Measurements from ENCODE around the gene GPATCH1.

DNA sequence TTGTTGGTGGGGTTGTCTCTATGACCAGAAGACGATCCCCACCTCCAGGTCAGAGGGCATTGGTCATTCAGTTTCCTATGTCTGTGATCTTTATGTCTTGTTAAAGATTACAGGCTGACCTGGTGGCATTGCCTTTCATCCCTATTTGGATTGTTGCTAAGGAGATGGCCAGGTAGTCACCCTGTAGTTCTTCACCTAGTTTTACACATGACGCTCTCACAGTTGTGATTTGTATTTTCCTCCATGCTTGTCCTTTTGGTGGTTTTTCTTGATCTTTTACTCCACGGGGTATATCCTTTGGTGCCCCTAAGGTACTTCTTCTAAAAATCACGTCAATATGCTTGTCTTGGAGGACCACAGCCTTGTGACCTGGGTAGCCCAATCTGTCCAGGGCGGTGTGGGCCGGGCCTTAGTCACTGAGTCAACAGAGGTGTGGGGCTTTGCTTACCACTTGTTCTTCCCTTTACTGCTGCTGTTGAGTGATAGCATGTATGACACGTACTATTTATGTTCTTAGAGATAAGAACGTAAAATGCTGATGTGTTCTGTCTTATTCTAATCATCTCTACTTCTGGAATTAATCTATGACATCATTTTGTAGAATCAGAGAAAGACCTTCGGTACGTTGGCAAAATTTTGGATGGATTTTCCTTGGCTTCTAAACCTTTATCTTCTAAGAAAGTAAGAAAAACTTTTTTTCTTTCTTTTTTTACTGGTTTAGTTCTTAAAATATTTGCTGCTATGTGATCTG is 20.1 kb downstream of the GPATCH1 start:
- no peak for TF ChIP-seq SMC3 (conservative IDR thresholded peaks at IDR 0.05; ENCODE audit: poor library complexity)
- TF ChIP-seq, protein P1, sequence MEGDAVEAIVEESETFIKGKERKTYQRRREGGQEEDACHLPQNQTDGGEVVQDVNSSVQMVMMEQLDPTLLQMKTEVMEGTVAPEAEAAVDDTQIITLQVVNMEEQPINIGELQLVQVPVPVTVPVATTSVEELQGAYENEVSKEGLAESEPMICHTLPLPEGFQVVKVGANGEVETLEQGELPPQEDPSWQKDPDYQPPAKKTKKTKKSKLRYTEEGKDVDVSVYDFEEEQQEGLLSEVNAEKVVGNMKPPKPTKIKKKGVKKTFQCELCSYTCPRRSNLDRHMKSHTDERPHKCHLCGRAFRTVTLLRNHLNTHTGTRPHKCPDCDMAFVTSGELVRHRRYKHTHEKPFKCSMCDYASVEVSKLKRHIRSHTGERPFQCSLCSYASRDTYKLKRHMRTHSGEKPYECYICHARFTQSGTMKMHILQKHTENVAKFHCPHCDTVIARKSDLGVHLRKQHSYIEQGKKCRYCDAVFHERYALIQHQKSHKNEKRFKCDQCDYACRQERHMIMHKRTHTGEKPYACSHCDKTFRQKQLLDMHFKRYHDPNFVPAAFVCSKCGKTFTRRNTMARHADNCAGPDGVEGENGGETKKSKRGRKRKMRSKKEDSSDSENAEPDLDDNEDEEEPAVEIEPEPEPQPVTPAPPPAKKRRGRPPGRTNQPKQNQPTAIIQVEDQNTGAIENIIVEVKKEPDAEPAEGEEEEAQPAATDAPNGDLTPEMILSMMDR (IDR thresholded peaks at IDR 0.05; ENCODE audit: poor library complexity, severe bottlenecking), result no peak
- no peak for TF ChIP-seq RAD21 (conservative IDR thresholded peaks at IDR 0.05)
